ENCODE measurements around the gene EMP2.

EMP2 gene

DNA sequence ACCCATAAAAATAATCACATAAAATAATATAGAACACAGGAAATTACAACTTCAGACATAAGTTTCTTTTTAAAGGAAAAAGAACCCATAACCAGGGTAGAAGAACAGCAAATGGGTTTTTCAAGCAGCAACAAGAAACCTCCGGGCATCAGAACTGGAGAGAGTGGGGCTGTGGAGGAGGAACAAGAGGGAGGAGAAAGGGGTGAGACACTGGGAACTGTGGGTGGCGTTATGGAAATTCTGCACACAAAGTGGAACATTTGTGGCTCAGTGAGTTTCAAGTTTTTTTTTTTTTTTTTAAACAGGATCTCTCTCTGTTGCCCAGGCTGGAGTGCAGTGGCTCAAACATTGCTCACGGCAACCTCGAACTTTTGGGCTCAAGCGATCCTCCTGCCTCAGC, 22.6 kb downstream of the EMP2 start:
- peaks cover 5% of the 10 kb centered on the region for H3K4me1 Mint-ChIP-seq
- peaks cover 5% of the 10 kb centered on the region for H3K27me3 Mint-ChIP-seq (ENCODE audit: low read depth)
- TF ChIP-seq, protein P1, sequence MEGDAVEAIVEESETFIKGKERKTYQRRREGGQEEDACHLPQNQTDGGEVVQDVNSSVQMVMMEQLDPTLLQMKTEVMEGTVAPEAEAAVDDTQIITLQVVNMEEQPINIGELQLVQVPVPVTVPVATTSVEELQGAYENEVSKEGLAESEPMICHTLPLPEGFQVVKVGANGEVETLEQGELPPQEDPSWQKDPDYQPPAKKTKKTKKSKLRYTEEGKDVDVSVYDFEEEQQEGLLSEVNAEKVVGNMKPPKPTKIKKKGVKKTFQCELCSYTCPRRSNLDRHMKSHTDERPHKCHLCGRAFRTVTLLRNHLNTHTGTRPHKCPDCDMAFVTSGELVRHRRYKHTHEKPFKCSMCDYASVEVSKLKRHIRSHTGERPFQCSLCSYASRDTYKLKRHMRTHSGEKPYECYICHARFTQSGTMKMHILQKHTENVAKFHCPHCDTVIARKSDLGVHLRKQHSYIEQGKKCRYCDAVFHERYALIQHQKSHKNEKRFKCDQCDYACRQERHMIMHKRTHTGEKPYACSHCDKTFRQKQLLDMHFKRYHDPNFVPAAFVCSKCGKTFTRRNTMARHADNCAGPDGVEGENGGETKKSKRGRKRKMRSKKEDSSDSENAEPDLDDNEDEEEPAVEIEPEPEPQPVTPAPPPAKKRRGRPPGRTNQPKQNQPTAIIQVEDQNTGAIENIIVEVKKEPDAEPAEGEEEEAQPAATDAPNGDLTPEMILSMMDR (IDR thresholded peaks at IDR 0.05; ENCODE audit: unreplicated experiment in 3 of 3) = no peak
- H3K27ac Mint-ChIP-seq = no peak overlapping the region
- H3K36me3 Mint-ChIP-seq (ENCODE audit: low read depth) = peaks cover 11% of the 10 kb centered on the region
- H3K4me3 Mint-ChIP-seq = no peak overlapping the region
- H3K9me3 Mint-ChIP-seq = peaks cover 21% of the 10 kb centered on the region

DNA sequence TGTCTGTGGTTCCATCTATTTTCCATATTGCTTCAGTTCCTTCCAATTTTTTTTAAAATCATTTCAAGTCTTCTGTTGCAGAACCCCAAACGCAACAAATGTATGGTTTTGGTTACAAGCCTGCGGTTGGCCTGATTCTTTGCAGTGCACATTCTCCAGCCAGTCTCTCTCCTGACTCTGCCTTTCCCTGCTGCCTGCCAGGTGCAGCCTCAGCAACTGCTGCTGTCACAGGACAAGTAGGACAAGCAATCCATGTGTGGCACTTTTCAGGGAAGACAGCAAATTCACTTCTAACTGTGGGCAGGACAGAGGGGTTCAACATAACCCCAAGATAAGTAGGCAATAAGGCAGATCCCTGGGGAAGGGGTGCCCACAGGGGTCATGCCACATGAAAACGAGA, 24.2 kb downstream of the EMP2 start:
- Mint-ChIP-seq H3K27ac (no peak overlapping the region), H3K27me3 (ENCODE audit: low read depth) (peaks cover 5% of the 10 kb centered on the region), H3K4me1 (peaks cover 5% of the 10 kb centered on the region), H3K4me3 (no peak overlapping the region), H3K36me3 (ENCODE audit: low read depth) (peaks cover 3% of the 10 kb centered on the region), H3K9me3 (peaks cover 13% of the 10 kb centered on the region)
- TF ChIP-seq, protein P1 (IDR thresholded peaks at IDR 0.05; ENCODE audit: unreplicated experiment in 3 of 3) = no peak

DNA sequence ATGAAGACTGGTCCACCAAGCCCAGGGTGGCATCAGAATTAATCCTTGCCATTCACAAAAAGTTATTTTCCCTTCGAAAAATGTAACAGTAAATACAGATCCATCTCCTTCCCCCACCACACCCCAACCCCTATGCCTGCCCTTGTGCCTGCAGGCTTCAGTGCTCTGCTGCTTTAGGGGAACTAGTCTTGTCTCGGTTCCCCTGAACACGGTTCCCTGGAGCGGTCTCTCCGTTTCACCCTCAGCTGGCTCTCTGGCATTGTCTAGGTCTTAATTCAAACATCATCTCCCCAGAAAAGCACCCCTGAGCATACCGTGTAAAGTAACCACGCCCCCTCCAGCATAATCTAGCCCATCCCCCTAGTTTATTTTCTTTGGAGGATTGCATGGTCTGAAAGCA, 25.8 kb downstream of the EMP2 start:
- TF ChIP-seq, protein P1 (IDR thresholded peaks at IDR 0.05; ENCODE audit: unreplicated experiment in 3 of 3) = no peak
- Mint-ChIP-seq H3K4me3 (no peak overlapping the region), H3K4me1 (peaks cover 5% of the 10 kb centered on the region), H3K36me3 (ENCODE audit: low read depth) (no peaks in the 10 kb centered on the region), H3K9me3 (peaks cover 8% of the 10 kb centered on the region), H3K27ac (no peak overlapping the region), H3K27me3 (ENCODE audit: low read depth) (peaks cover 5% of the 10 kb centered on the region)

DNA sequence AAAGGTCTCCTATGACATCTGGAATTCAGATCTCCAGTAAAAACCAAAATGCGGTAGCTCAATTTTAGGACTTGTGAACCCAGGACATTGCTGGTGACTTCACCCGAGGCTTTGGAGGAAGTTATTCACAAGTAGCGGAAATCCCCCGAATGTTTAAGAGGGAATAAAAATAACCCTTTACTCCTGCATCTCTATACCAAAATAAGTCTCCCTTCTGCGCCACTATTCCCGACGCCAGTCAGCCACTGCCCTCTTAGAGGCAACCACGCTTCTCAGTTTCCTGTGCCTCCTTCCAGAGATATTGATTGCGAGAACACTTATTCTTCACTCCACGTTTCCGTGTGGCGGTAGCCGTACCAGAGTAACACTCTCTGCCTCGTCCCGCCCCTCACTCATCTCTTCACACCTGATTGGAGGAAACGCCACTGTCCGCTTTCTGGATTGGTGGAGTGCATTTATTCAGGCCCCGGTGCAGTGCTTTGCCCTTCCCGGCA, 27.4 kb downstream of the EMP2 start:
- no peaks in the 10 kb centered on the region for H3K27me3 Mint-ChIP-seq (ENCODE audit: low read depth)
- H3K9me3 Mint-ChIP-seq = peaks cover 21% of the 10 kb centered on the region
- peaks cover 14% of the 10 kb centered on the region for H3K36me3 Mint-ChIP-seq (ENCODE audit: low read depth)
- no peak overlapping the region for H3K4me3 Mint-ChIP-seq
- TF ChIP-seq, protein P1 (IDR thresholded peaks at IDR 0.05; ENCODE audit: unreplicated experiment in 3 of 3) = no peak
- H3K4me1 Mint-ChIP-seq = peaks cover 5% of the 10 kb centered on the region
- no peak overlapping the region for H3K27ac Mint-ChIP-seq

DNA sequence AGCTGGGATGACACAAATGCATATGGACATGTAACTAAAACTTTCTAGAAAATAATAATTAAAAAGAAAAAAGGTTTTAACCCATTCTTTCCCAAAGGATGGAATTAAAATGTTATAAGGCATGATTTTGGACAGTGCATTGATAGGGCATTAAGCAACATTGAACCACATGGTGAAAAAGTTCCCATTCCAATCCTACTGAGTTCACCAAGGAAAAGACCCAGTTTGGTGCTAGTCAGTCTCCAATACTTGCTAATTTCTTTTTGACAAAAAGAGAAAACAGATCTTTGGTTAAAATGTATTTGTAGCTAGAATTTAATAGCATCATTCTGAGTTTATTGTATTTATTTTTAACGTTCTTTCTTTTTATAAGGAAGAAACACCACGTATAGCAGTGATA, 28.1 kb downstream of the EMP2 start:
- peaks cover 26% of the 10 kb centered on the region for H3K9me3 Mint-ChIP-seq
- H3K4me3 Mint-ChIP-seq = no peak overlapping the region
- peaks cover 5% of the 10 kb centered on the region for H3K4me1 Mint-ChIP-seq
- H3K36me3 Mint-ChIP-seq (ENCODE audit: low read depth) = peaks cover 19% of the 10 kb centered on the region
- no peak overlapping the region for H3K27ac Mint-ChIP-seq
- no peaks in the 10 kb centered on the region for H3K27me3 Mint-ChIP-seq (ENCODE audit: low read depth)
- TF ChIP-seq, protein P1 (IDR thresholded peaks at IDR 0.05; ENCODE audit: unreplicated experiment in 3 of 3) = no peak

DNA sequence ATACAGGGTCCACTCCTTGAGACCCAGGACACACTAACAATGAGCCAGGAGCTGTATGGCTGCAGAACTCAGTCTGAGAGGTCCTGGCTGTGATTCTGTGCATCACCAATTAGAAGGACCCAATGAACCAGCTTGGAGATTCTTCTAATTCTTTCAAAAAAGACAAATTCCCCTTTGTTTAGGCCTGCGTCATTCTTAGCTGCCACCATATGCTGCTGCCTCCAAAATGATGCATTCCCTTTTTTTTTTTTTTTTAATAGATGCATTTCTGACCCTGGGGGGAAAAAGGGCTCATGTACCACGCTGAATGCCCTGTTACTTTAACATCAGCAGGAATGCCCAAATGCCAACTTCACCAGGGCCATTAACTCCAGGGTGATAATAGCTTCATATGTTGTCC, 28.5 kb downstream of the EMP2 start:
- Mint-ChIP-seq H3K36me3 (ENCODE audit: low read depth) (peaks cover 23% of the 10 kb centered on the region), H3K27me3 (ENCODE audit: low read depth) (no peaks in the 10 kb centered on the region), H3K4me1 (peaks cover 5% of the 10 kb centered on the region), H3K4me3 (no peak overlapping the region), H3K27ac (no peak overlapping the region), H3K9me3 (peaks cover 26% of the 10 kb centered on the region)
- TF ChIP-seq, protein P1 (IDR thresholded peaks at IDR 0.05; ENCODE audit: unreplicated experiment in 3 of 3) = no peak

All from nephron (organoid).